Vagina (tissue), 2 donors: ENCODE results near the gene KCNN1.

Experiments
- CTCF ChIP-seq, 3 experiments: fragments of 450-650 bp in 2 of 3; fragments of 200-600 bp in 1 of 3; sonication (generic) in 1 of 3; IDR thresholded peaks; one replicate each; pipeline ENCODE4 v1.5.1; 2017 to 2019; ENCODE audit warnings: antibody characterized with exemption in 3 of 3, mild to moderate bottlenecking in 2 of 3, moderate library complexity in 2 of 3
- POLR2A ChIP-seq, 2 donors: fragments of 450-650 bp; IDR thresholded peaks; one replicate each; pipeline ENCODE4 v1.6.1; 2017; ENCODE audit warnings: antibody characterized with exemption in 2 of 2, mild to moderate bottlenecking in 2 of 2, moderate library complexity in 2 of 2
- POLR2AphosphoS5 ChIP-seq, 2 donors: sonication (generic); formaldehyde crosslinking; IDR thresholded peaks; one replicate each; pipeline ENCODE4 v1.9.0; 2017; ENCODE audit warnings: antibody characterized with exemption in 2 of 2, mild to moderate bottlenecking in 2 of 2, low read depth in 1 of 2; ENCODE audit not compliant: insufficient read depth in 1 of 2

- TF ChIP-seq CTCF (IDR thresholded peaks at IDR 0.05) (no peak), POLR2AphosphoS5 (IDR thresholded peaks at IDR 0.05; ENCODE audit: insufficient read depth in 1 of 2, low read depth in 1 of 2) (no peak), POLR2A (IDR thresholded peaks at IDR 0.05) (no peak)
Measured at GRCh38 chr19:17965370-17966128, 1.4 kb upstream of the KCNN1 start.
